CD1c-positive myeloid dendritic cell (primary cell): ENCODE measurements around the gene RNF150.

Experiments used
- DNase-seq: peaks from one replicate; pipeline ENCODE4 v3.0.0-alpha.2; 2016; ENCODE audit errors: extremely low spot score

The RNF150 gene

GRCh38 chr4:140865253-140866217, 267.7 kb downstream of the RNF150 start:
- DNase-seq, result no peak

DNA sequence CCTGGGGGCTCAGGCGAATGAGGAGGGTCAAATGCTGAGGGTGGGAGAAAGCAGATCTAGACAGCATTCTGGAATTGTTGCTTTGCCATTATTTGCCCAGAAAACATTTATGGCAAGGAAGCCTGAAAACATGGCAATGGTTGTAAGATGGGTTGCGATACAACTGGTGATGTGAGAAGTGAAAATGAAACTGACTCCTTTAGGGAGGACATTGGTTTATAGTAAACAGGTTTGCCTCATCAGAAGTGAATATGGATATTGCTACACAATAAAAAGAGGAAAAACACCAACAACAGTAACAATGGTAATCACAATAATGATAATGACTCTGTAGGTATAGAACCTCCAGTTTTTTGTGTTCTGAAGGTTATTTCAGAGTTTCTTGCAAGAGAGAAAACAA, 270.1 kb downstream of the RNF150 start:
- no peak for DNase-seq

DNA sequence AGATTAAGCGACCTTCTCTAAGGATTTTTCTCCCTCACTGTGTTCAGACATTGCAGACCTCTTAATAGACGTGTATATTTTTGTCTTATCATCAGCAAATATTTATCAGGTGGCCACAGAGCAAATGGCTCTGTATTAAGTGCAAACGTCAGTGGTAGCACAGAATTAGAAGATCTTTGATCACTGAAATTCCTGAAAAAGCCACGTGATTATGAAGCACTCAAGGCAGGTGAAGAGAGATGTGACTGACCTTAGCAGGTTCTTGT, 271.2 kb downstream of the RNF150 start:
- no peak for DNase-seq

GRCh38 chr4:140861359-140862176, 271.7 kb downstream of the RNF150 start:
- peak; percentile 60 for DNase-seq

DNA sequence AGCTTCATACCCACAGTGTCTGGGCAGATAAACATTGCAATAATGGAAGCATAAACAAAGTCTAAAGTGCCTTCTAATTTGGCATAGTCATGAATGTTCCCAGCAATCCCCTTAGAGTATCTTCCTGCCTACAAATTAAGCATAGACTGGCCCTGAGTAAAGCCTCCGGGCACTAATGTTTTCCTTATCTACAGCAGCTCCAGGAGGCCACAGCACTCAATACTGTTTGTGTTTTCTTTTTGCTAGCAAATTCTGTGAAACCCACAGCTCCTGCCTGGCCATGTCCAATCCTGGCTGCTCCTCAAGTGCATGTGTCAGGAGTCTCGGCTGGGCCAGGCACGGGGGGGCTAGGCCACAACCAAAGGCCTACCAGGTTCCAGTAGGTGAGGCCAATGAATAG, 274.4 kb downstream of the RNF150 start:
- DNase-seq, result no peak

GRCh38 chr4:140857111-140857510, 276.2 kb downstream of the RNF150 start:
- peak; percentile 3 for DNase-seq

GRCh38 chr4:140856621-140857062, 276.6 kb downstream of the RNF150 start:
- no peak for DNase-seq

GRCh38 chr4:140854168-140854567, 279.1 kb downstream of the RNF150 start:
- DNase-seq, result no peak

DNA sequence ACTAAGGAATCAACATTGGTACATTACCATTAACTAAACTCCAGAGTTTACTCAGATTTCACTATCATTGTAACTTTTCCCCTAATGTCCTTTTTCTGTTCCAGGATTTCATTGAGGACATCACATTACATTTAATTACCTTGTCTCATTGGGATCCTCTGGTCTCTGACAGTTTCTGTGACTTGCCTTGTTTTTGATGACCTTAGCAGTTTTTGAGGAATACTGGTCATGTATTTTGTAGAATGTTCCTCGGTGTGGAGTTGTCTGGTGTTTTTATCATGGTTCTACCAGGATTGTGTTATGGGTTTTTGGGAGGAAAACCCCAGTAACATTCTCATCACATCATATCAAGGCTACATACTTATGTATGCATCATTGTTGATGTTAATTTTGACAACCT, 281.5 kb downstream of the RNF150 start:
- DNase-seq, result no peak

DNA sequence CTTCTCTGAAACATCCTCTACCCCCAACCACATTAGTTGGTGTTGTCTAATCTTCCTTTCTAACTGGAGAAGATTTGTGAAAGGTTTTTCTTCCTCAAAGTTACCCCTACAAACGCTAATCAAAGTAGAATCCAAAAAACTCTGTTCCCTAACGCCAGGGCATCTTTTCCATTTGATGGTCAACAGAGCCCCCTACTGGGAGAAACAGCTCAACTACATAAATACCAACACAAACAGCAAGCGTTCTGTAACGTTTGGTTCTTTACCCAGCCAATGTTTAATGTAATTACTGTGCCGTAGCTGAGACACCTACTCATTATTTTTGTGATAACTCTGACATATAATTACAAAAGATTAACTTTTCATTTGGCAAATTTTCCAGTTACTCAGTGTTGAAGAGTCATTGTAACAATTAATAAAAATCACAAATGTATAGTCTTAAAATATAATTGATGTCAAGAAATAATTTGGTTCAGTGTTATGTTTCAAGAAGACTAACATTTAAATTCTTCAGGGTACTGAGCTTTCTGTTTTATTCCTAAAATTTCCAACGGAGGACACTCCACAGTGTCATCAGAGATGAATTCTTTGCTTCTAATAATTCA, 282.1 kb downstream of the RNF150 start:
- DNase-seq, result peak; percentile 78

GRCh38 chr4:140849526-140849925, 283.7 kb downstream of the RNF150 start:
- DNase-seq, result no peak

GRCh38 chr4:140846736-140847135, 286.5 kb downstream of the RNF150 start:
- DNase-seq, result no peak

- DNase-seq, result no peak
Observed at GRCh38 chr4:140844061-140844460, 289.2 kb downstream of the RNF150 start.

GRCh38 chr4:140841186-140841585, 292.1 kb downstream of the RNF150 start:
- no peak for DNase-seq

DNA sequence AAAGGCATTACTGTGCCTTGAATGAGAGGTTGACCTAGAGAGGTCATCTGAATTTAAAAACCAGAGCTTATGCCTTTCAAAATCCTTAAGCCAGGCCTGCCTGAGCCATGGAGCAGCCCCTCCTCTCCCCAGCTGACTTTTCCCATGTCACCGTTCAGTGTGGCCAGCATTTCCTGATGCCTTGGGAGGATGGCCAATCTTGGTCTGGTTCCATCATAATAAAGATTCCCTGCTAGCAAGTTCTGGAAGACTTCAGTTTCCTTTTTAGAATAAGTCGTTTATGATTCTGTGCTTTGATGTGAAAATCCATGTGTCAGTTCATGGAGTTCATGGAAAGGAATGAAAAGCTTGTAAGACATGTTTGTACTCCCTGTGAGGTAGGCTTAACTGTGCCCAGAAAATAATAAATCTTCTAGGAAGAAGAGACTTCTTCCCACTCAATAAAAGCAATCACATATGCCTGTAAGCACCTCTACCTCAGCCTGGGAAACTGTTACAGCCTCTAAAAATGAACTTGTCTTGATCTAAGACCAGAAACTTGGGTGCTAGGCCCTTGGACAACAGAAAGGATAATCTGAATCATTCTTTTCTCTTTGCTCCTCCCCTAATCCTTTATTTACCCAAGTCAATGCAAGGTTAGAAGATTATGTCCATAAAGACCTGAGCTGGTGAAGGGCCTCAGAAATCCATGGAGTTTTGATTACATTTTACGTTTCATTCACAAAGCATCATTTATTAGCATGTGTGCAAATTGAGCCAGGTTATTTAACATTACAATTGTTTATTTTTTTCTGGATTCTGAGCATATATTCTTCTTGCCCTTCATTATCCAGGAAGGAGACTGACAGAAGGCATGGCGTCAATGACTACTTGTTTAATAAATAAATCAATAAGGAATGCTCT, 293.1 kb downstream of the RNF150 start:
- DNase-seq, result no peak

DNA sequence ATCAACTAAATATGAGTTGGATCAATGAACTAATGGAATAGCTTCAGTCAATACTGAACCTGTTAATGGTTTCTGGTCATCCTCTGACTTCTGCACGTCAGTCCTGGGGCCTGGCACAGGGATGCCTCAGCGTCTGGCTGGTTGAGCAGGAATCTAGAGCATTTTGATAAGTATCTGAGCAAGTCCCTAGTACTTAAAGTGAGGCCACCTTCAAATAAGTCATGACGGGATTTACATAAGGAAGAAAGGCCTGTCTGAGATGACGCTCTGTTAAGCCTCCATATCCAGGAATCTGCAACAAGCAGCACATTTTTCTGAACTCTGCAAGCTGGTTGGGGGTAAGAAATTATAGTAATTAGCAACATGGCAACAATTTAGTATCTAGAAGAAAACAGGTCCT, 293.9 kb downstream of the RNF150 start:
- no peak for DNase-seq

GRCh38 chr4:140837736-140838135, 295.5 kb downstream of the RNF150 start:
- peak; percentile 57 for DNase-seq

- peak; percentile 31 for DNase-seq
Observed at GRCh38 chr4:140834839-140835495, 298.3 kb downstream of the RNF150 start.

DNA sequence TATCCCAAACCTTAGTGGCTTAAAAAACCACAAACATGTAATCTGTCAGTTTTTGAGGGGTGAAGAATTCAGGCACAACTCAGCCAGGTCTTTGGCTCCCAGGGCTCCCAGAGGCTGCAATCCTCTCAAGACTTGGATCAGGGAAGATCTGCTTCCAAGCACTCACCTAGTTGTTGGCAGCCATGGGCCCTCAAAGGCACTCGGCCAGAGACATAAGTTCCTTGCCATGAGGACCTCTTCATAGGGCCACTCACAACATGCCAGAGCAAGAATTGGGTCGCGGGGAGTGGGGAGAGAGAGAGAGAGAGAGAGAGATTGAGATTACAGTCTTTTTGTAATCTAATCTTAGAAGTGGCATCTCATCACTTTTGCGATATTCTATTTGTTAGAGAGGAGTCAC, 300.0 kb downstream of the RNF150 start:
- no peak for DNase-seq

DNA sequence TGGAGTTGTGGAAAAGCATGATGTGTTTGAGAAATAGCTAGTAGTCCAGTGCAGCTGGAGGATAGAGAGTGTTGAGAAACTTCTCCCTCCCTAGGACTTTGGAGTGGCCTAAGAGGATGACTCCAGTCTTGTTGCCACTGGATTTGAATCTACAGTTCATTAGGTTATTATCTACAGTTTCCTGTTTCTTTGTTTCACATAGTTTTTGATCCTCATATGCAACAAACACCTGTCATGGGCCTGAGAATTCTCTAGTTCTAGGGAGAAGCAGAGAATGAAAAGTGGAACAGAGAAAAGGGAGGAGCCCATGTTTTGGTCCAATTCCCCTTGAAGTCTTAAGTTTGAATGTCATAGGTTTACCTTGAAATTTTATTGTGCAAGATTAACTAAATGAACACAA, 303.4 kb downstream of the RNF150 start:
- DNase-seq, result peak; percentile 67

DNA sequence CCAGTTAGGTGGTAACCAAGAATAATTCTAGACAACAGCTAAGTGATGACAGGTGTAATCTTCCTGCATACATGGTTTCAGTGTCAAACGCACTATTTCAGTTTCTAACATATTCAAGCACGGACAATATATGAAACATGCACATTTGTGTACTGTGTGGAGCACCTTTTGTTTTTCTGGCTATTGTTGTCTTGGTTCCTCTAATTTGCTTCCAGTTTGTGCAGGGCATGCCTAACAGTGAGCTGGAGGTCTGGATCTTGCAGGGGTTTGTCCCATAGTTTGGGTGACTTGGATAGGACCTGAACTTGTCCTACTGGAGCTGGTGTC, 306.6 kb downstream of the RNF150 start:
- DNase-seq, result no peak
